Epithelial cell of alveolus of lung (primary cell): ENCODE data around the gene MREG. TPM values are rescaled to one million over a fixed set of nuclear protein-coding genes. Genes with fewer than 3 reads are reported as not detected.

Source experiments
- total RNA-seq: library from RNA; depleted of rRNA; stranded (reverse); fragments of >200 nt; gene quantifications from 2 replicates; pipeline ENCODE4 v1.2.1, GENCODE V29; 2015

MREG gene, protein sequence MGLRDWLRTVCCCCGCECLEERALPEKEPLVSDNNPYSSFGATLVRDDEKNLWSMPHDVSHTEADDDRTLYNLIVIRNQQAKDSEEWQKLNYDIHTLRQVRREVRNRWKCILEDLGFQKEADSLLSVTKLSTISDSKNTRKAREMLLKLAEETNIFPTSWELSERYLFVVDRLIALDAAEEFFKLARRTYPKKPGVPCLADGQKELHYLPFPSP
- 0.32 and 1.4 TPM in 2 replicates for total RNA-seq

GRCh38 chr2:216013080-216013909 is at the start of gene MREG:
Gene MREG, minus strand, starts transcription at chr2:216013551. Its CDS starts 224 bp downstream, at chr2:216013327.

Other genes starting within 250 kb of the MREG start
- 4.6 and 7.0 TPM in 2 replicates for gene PECR, start 68.3 kb upstream of the MREG start, total RNA-seq
- 0.16 and 0.65 TPM in 2 replicates for gene TMEM169, start 68.4 kb upstream of the MREG start, total RNA-seq
- 195 and 228 TPM in 2 replicates for gene XRCC5, start 95.8 kb upstream of the MREG start, total RNA-seq